ENCODE data around the gene HOXB5. TPM values are rescaled to one million over a fixed set of nuclear protein-coding genes. Genes with fewer than 3 reads are reported as not detected.
A peak's percentile ranks its signal among the peaks of the same experiment; 100 is the strongest.

HOXB5 gene
- total RNA-seq, 1 experiment from 2014 or later, result not detected

DNA sequence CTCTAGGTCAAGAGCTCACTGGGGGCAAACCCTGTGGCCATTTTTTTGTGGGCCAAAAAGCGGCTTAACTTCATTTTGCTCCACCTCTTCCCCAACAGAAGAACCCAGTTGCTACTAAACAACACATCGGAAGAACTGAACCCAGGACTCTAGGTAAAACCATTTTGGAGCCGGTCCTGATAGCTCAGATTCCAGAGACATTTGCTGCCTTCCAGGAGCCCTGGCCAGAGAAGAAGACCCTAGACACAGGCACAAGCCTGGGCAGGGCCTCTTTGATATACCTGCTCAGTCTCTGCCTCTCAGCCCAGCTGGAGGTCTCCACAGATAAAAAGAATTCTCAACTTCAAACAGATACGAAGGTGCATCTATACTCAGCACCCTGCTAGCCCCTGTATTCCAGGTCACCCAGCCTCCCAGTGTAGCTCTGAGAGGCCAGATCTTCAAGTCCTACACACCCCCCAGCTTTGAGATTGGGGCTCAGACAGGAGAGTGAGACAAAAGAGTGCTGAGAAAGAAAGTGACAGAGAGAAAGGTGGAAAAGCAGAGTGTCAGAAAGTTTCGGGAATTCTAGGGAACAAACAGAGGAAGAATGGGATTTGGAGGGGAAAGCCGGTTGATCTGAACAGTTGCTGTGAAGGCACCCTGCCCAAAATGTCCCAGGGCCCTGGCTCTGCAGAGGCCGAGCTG, 39.1 kb upstream of the HOXB5 start:
- H3K27me3 Mint-ChIP-seq (ENCODE audit: insufficient read depth, unreplicated experiment), result peaks cover 10% of the 10 kb centered on the region
- Histone ChIP-seq H3K4me3 (ENCODE audit: low read depth, low read length) (no peak overlapping the region), H3K36me3 (ENCODE audit: control insufficient read depth, insufficient read depth, low read length) (no peaks in the 10 kb centered on the region), H3K4me1 (peaks cover 14% of the 10 kb centered on the region), H3K9me3 (no peaks in the 10 kb centered on the region), H3K27me3 (replicated peaks; ENCODE audit: control insufficient read depth, insufficient read depth, low read length) (peaks cover 3% of the 10 kb centered on the region)
- H3K4me1 Mint-ChIP-seq (ENCODE audit: low read depth, unreplicated experiment), result peaks cover 8% of the 10 kb centered on the region
- POLR2A ChIA-PET, result interaction anchor here (0.6 kb wide), 1 partner anchor 584 kb away, joined by 3 read pairs; no protein-coding TSS in a partner anchor
- BruUV-seq (replicated peaks), result no TSS peak
- no peak for TF ChIP-seq CTCF (IDR thresholded peaks at IDR 0.05; ENCODE audit: insufficient read depth in 1 of 2, low read depth in 1 of 2, low read length in 1 of 2, severe bottlenecking in 1 of 2, unreplicated experiment in 1 of 2)
- H3K9me3 Mint-ChIP-seq (ENCODE audit: unreplicated experiment), result no peaks in the 10 kb centered on the region
- CTCF ChIA-PET, result interaction anchor here (1.0 to 1.6 kb wide), 2 partner anchors 170 to 246 kb away, joined by 3 read pairs; no protein-coding TSS in a partner anchor
- H3K4me3 Mint-ChIP-seq (ENCODE audit: unreplicated experiment), result no peak overlapping the region
- H3K36me3 Mint-ChIP-seq (ENCODE audit: insufficient read depth, unreplicated experiment), result no peaks in the 10 kb centered on the region
- intact Hi-C loops (cut with micrococcal nuclease; ENCODE audit: unreplicated experiment), result no loop called here
- no peak overlapping the region for H3K27ac Mint-ChIP-seq (ENCODE audit: unreplicated experiment)
- DNase-seq, result no peak

DNA sequence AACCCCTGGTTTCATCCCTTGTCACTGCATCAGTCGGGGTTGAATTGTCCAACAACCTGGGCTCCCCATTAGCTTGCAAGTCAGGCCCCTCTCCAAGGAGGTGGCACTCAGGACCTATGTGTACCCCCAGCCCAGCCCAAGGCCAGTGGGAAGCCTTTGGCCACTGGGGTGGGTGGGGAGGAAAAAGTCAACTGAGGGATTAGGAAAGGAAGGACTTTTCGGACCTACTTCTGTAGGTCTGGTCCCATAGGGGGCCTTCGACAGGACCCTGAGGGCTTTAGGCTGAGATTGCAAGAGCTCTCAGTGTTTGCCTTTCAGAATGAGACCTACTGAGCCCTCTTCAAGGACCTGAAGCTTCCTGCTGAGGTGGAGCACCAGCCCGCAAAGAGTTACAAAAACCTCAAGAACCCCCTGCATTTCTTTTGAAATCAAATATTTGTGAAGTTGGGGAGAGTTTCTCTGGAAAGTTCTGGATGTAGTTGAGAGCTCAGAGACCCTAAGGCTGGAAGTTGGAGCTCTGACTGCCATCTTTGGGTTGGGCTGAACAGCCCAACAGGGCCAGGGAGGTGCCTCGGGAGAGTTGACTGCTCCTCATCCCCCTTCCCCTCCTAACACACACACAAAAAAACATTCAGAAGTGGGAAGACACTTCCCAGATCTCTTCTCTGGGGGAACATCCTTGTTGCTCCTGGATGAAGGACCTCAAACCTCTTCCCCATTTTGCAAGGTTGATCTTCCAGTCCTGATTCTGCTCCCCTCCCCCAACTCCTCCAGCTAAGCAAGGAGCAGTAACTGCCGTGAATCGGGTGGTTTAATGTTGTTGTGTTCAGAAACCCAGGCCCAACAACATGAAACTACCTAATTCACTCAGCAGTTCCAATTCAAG, 38.4 kb upstream of the HOXB5 start:
- Histone ChIP-seq H3K9me3 (no peaks in the 10 kb centered on the region), H3K27me3 (replicated peaks; ENCODE audit: control insufficient read depth, insufficient read depth, low read length) (peaks cover 10% of the 10 kb centered on the region)

More for the DNA sequence above, 38.4 kb upstream of the HOXB5 start:
- no peak overlapping the region for H3K4me3 Mint-ChIP-seq (ENCODE audit: unreplicated experiment)
- no peaks in the 10 kb centered on the region for H3K36me3 Mint-ChIP-seq (ENCODE audit: insufficient read depth, unreplicated experiment)
- intact Hi-C loops (cut with micrococcal nuclease; ENCODE audit: unreplicated experiment), result no loop called here
- H3K4me1 Mint-ChIP-seq (ENCODE audit: low read depth, unreplicated experiment), result peaks cover 8% of the 10 kb centered on the region
- TF ChIP-seq CTCF (IDR thresholded peaks at IDR 0.05; ENCODE audit: insufficient read depth in 1 of 2, low read depth in 1 of 2, low read length in 1 of 2, severe bottlenecking in 1 of 2, unreplicated experiment in 1 of 2), result no peak
- H3K27ac Mint-ChIP-seq (ENCODE audit: unreplicated experiment), result no peak overlapping the region
- CTCF ChIA-PET, result interaction anchor here (0.6 to 1.6 kb wide), 3 partner anchors 169 to 252 kb away, joined by 3 to 5 read pairs (median 3); no protein-coding TSS in a partner anchor
- DNase-seq, result peak in 1 of 2 experiments; percentile 36
- H3K9me3 Mint-ChIP-seq (ENCODE audit: unreplicated experiment), result no peaks in the 10 kb centered on the region
- H3K36me3 ChIP-seq (ENCODE audit: control insufficient read depth, insufficient read depth, low read length), result no peaks in the 10 kb centered on the region
- H3K27me3 Mint-ChIP-seq (ENCODE audit: insufficient read depth, unreplicated experiment), result peaks cover 15% of the 10 kb centered on the region
- no peak overlapping the region for H3K4me3 ChIP-seq (ENCODE audit: low read depth, low read length)
- BruUV-seq (replicated peaks), result no TSS peak
- POLR2A ChIA-PET, result interaction anchor here (0.6 kb wide), 1 partner anchor 583 kb away, joined by 3 read pairs; no protein-coding TSS in a partner anchor
- H3K4me1 ChIP-seq, result peaks cover 15% of the 10 kb centered on the region

All from Caco-2 (cell line).